ENCODE data around the gene KCNJ6.

- TF ChIP-seq, protein P1, sequence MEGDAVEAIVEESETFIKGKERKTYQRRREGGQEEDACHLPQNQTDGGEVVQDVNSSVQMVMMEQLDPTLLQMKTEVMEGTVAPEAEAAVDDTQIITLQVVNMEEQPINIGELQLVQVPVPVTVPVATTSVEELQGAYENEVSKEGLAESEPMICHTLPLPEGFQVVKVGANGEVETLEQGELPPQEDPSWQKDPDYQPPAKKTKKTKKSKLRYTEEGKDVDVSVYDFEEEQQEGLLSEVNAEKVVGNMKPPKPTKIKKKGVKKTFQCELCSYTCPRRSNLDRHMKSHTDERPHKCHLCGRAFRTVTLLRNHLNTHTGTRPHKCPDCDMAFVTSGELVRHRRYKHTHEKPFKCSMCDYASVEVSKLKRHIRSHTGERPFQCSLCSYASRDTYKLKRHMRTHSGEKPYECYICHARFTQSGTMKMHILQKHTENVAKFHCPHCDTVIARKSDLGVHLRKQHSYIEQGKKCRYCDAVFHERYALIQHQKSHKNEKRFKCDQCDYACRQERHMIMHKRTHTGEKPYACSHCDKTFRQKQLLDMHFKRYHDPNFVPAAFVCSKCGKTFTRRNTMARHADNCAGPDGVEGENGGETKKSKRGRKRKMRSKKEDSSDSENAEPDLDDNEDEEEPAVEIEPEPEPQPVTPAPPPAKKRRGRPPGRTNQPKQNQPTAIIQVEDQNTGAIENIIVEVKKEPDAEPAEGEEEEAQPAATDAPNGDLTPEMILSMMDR (IDR thresholded peaks at IDR 0.05; ENCODE audit: poor library complexity) = no peak
- peak; percentile 47 for TF ChIP-seq EZH2 (IDR thresholded peaks at IDR 0.05; ENCODE audit: borderline replicate concordance)
These were observed 332 bp downstream of the KCNJ6 start for GRCh38 chr21:37915941-37916309.

Data from hepatocyte (in vitro differentiated cells).